ENCODE results near the gene RTKN2. TPM values are rescaled to one million over a fixed set of nuclear protein-coding genes. Genes with fewer than 3 reads are reported as not detected.
"Not testable (repeated sequence)": the region's sequence is repeated elsewhere in the genome, so short reads cannot be mapped to it uniquely, and the experiment has no call there.

Gene RTKN2
- total RNA-seq, 2 donors from 2014 or later, result 2.1 to 3.6 TPM

GRCh38 chr10:62242965-62243646 is 25.5 kb downstream of the RTKN2 start:
- 63% methylated on average over 4 of the region's 4 CpGs for WGBS
- intact Hi-C loops (cut with DNase I), result loop anchor here (5.0 kb wide), 1 partner anchor 341 kb away; the partner anchor contains the start of gene ARID5B
- DNase-seq (ENCODE audit: low spot score); H3K36me3 ChIP-seq; H3K4me1 ChIP-seq (replicated peaks); H3K9me3 ChIP-seq; H3K27me3 ChIP-seq (replicated peaks; ENCODE audit: insufficient read depth); H3K4me3 ChIP-seq: not testable (repeated sequence)
- TF ChIP-seq POLR2AphosphoS5 (IDR thresholded peaks at IDR 0.05), result peak; percentile 57
- H3K27ac ChIP-seq, result peak overlapping the region in 1 of 2 donors; percentile 16

GRCh38 chr10:62241521-62241920 is 27.1 kb downstream of the RTKN2 start:
- DNase-seq (ENCODE audit: low spot score); H3K36me3 ChIP-seq; H3K27me3 ChIP-seq (replicated peaks; ENCODE audit: insufficient read depth); H3K4me1 ChIP-seq (replicated peaks); H3K9me3 ChIP-seq; H3K4me3 ChIP-seq; H3K27ac ChIP-seq: not testable (repeated sequence)
- WGBS, result 91% methylated on average over 4 of the region's 4 CpGs
- intact Hi-C loops (cut with DNase I), result loop anchor here (5.0 kb wide), 1 partner anchor 339 kb away; the partner anchor contains the start of gene ARID5B

DNA sequence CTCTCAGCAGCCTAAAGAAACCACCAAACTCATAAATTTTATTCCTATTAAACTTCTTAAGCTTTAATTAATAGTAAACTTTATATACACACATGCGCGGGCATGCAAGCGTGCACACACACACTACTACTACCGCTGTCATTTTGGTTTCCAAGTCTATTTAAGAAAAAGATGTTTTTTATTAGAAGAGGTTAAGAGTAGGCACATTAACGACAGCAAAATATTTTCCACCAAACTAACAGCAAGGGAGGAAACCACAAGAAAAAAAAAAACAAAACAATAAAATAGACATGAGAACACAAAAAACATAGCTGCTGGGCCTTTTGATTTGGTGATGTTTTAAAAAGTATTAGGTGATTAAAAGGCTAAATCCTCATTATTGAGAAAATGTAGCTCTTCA is 28.6 kb downstream of the RTKN2 start:
- DNase-seq (ENCODE audit: low spot score), result no peak
- 27% methylated on average over 5 of the region's 5 CpGs for WGBS
- TF ChIP-seq POLR2A (IDR thresholded peaks at IDR 0.05), result no peak
- TF ChIP-seq POLR2AphosphoS5 (IDR thresholded peaks at IDR 0.05), result no peak
- intact Hi-C loops (cut with DNase I), result loop anchor here (5.0 kb wide), 1 partner anchor 338 kb away; the partner anchor contains the start of gene ARID5B
- Histone ChIP-seq H3K4me3 (no peak overlapping the region), H3K27ac (no peak overlapping the region), H3K4me1 (replicated peaks) (no peaks in the 10 kb centered on the region), H3K27me3 (replicated peaks; ENCODE audit: insufficient read depth) (no peaks in the 10 kb centered on the region), H3K9me3 (no peaks in the 10 kb centered on the region), H3K36me3 (no peaks in the 10 kb centered on the region)

GRCh38 chr10:62238880-62239279 is 29.8 kb downstream of the RTKN2 start:
- WGBS, result 79% methylated on average over 1 of the region's 1 CpG
- TF ChIP-seq CTCF (IDR thresholded peaks at IDR 0.05) (no peak), POLR2A (IDR thresholded peaks at IDR 0.05) (no peak), POLR2AphosphoS5 (IDR thresholded peaks at IDR 0.05) (no peak)
- no peaks in the 10 kb centered on the region for H3K9me3 ChIP-seq
- no peaks in the 10 kb centered on the region for H3K36me3 ChIP-seq
- H3K4me3 ChIP-seq, result no peak overlapping the region
- intact Hi-C loops (cut with DNase I), result no loop called here
- DNase-seq (ENCODE audit: low spot score), result no peak
- H3K27me3 ChIP-seq (replicated peaks; ENCODE audit: insufficient read depth), result no peaks in the 10 kb centered on the region
- no peak overlapping the region for H3K27ac ChIP-seq
- no peaks in the 10 kb centered on the region for H3K4me1 ChIP-seq (replicated peaks)

- no peaks in the 10 kb centered on the region for H3K27me3 ChIP-seq (replicated peaks; ENCODE audit: insufficient read depth)
- H3K36me3 ChIP-seq, result no peaks in the 10 kb centered on the region
- no peaks in the 10 kb centered on the region for H3K9me3 ChIP-seq
- no peak overlapping the region for H3K4me3 ChIP-seq
- DNase-seq (ENCODE audit: low spot score), result no peak
- no peaks in the 10 kb centered on the region for H3K4me1 ChIP-seq (replicated peaks)
- TF ChIP-seq POLR2AphosphoS5 (IDR thresholded peaks at IDR 0.05), result no peak
- no peak for TF ChIP-seq POLR2A (IDR thresholded peaks at IDR 0.05)
- TF ChIP-seq CTCF (IDR thresholded peaks at IDR 0.05), result no peak
- intact Hi-C loops (cut with DNase I), result no loop called here
- H3K27ac ChIP-seq, result no peak overlapping the region
Observed at GRCh38 chr10:62237966-62238365, 30.7 kb downstream of the RTKN2 start.

DNA sequence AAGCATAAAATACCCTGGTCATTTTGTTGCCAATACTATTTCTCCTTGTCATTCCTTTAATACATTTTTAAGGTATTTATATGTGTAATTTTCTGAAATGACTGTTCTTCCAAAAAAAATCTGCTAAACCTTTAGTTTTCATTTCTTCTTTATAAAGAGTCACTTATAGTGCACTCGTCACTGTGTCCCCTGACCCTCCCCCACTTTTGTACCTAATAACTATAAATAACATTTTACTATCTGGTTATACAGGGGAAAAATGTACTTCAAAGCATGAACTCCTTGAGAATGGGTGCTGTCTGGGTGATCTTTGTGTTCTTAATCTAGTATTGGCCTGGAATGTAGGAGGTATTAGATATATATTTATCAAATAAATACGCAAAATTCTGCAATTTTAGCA is 31.1 kb downstream of the RTKN2 start:
- Histone ChIP-seq H3K4me3 (no peak overlapping the region), H3K4me1 (replicated peaks) (no peaks in the 10 kb centered on the region), H3K27me3 (replicated peaks; ENCODE audit: insufficient read depth) (no peaks in the 10 kb centered on the region), H3K27ac (no peak overlapping the region), H3K36me3 (no peaks in the 10 kb centered on the region), H3K9me3 (no peaks in the 10 kb centered on the region)
- intact Hi-C loops (cut with DNase I), result no loop called here
- TF ChIP-seq POLR2A (IDR thresholded peaks at IDR 0.05) (no peak), CTCF (IDR thresholded peaks at IDR 0.05) (no peak), POLR2AphosphoS5 (IDR thresholded peaks at IDR 0.05) (no peak)
- DNase-seq (ENCODE audit: low spot score), result no peak
- WGBS, result 74% methylated on average over 2 of the region's 2 CpGs
